NCI-H2029 (cell line): ENCODE measurements around the gene RNU6-9.
A peak's percentile ranks its signal among the peaks of the same experiment; 100 is the strongest.
"Not testable (repeated sequence)": the region's sequence is repeated elsewhere in the genome, so short reads cannot be mapped to it uniquely, and the experiment has no call there.

Experiments used
- DNase-seq: peaks from one replicate; lab custom pipeline; 2025; lab: John Stamatoyannopoulos, UW

Gene RNU6-9

DNA sequence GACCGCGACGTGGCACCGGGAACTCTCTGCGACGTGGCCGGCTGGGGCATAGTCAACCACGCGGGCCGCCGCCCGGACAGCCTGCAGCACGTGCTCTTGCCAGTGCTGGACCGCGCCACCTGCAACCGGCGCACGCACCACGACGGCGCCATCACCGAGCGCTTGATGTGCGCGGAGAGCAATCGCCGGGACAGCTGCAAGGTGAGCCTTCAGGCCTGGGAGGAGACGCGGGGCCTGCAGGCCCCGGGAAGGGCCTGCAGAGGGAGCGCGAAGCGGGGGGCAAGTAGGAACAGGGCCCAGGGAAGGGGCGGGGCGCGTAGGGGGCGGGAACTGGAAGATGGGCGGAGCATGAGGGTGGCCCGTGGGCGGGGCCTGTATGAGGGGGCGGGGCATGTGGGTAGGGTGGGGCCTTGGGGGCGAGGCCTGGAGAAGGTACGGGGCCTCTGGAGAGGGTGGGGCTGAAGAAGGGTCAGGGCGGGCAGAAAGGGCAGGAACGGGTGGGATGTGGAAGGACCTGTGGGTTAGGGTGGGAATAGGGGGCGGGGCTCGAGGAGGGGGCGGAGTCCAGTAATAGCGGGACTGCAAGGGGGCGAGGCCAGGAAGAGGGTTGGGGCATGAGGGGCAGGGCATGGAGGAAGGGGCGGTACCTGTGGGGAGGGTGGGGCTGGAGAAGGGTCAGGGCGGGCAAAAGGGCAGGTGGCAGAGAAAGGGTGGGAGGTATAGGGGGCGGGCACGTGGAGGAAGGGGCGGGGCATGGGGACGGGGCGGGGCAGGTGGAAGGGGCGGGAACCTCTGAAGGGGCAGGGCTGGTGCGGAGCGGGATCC, 31.3 kb upstream of the RNU6-9 start:
- DNase-seq = peak; percentile 90

GRCh38 chr19:862581-863314, 30.5 kb upstream of the RNU6-9 start:
- peak; percentile 82 for DNase-seq

- DNase-seq = no peak
These were observed 30.0 kb upstream of the RNU6-9 start for GRCh38 chr19:863315-863620.

DNA sequence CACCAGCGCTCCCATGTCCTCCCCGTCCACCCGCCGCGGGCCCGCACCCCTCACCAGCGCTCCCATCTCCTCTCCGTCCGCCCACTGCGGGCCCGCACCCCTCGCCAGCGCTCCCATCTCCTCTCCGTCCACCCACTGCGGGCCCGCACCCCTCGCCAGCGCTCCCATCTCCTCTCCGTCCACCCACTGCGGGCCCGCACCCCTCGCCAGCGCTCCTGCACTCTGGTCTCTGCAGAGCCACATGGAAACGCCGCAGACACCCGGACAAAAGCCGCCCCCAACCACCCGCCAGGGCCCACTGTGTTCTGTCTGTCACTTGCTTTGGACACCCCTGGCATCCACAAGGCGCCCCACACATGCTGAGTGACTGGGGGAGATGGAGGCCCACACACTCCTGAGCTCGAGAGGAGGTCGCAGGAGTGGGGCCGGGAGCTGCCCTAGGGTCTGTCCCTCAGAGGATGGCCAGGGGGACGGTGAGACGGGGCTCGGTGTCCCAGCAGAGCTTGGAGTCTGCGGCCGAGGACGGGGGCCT, 26.4 kb upstream of the RNU6-9 start:
- DNase-seq = no peak

GRCh38 chr19:867301-867793, 25.9 kb upstream of the RNU6-9 start:
- no peak for DNase-seq

DNA sequence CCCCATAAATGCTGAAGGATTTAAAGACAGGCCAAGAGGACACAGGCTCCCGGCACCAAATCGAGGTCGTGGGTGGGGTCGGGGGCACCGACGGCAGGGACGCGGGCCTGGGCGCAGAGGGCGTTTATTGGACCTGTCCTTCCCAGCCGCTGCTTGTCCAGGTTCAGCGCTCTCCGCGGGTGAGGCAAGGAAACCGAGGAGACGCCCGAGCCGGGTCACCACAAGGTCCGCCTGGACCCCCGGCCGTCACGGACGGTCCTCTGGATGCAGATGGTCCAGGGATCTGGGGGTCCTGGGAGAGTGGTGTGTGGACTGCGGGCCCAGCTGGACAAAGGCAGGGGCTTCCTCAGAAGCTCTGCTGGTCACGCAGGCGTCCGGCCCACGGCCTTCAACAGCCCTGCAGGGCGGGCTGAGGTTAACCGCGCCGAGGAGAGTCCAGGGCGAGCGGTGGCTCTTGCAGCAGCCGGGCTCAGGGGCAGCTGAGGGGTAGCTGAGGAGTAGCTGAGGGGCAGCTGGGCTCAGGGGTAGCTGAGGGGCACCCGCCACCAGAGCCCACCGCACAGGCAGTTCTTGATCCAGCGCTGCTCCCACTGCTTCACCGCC, 25.3 kb upstream of the RNU6-9 start:
- DNase-seq = no peak

GRCh38 chr19:868458-869244, 24.6 kb upstream of the RNU6-9 start:
- no peak for DNase-seq

DNA sequence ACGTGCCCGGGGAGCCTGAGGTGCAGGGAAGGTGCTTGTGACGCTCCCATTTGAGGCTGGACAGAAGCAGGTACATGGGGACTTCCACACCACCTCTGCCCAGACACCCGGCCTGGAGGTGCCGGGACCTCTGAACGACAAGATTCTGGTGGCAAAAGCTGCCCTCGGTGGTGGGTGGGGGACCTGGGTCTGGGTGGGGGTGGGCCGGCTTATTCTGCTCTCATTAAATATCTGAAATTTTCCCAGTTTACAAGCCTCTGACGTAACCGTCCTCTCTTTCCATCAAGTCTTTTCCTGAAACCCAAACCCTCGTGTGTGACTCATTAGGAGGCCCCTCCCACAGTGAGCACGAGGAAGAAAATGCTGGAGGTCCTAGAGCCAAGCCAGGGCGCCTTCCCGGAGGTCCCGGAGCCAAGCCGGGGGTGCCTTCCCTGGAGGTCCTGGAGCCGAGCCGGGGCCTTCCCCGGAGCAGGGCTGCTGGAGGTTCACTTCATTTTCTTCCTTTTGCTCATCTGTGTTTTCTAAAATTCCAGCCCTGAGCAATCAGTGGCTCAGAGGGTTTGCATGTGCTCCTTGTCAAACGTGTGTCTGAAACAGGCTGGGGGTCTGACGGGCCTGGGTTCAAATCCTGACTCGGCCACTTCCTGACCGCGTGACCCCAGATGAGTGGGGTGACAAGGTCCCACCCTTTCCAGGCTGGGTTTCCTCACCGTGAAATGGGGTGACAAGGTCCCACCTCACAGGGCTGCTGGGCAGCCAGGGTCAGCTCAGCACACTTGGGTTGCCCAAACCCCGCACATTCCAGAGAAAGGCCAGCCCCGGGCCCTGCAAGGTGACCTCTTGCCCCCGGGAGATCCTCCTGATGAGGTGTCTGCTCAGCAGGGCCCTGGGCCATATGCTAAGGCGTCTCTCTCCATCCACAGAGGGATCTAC, 23.8 kb upstream of the RNU6-9 start:
- DNase-seq = peak; percentile 12

DNA sequence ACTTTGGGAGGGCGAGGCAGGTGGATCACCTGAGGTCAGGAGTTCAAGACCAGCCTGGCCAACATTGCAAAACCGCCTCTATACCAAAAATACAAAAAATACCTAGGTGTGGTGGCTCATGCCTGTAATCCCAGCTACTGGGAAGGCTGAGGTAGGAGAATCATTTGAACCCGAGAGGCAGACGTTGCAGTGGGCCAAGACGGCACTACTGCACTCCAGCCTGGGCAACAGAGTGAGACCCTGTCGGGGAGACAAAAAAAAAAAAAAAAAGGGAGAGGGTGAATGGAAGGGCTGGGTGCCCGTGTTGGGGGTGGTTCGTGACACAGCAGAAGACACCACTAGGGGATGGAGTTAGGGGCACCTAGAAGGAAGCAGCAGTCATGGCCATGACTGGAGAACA, 23.0 kb upstream of the RNU6-9 start:
- no peak for DNase-seq

DNA sequence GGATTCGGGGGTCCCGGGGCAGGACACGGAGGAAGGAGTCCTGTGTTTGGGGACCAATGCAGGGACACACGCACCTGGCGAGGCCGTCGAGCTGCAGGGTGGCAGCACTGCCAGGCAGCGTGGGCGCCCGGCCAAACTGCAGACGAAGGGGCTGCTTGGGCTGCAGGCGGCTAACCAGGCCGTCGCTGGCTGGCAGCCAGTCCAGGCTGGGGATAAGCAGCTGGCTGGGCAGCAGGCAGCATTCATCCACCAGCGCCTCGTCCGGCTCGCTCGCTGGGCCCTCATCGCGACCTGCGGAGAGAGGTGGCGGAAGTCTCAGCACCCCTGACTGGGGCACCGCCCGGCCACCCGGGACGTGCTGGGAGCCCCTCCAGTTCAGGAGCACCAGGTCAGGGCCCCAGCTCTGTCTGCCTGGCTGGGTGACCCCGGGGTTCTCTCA, 22.3 kb upstream of the RNU6-9 start:
- peak; percentile 93 for DNase-seq

- no peak for DNase-seq
These were observed 21.6 kb upstream of the RNU6-9 start for GRCh38 chr19:871446-872265.

GRCh38 chr19:872266-872951, 20.9 kb upstream of the RNU6-9 start:
- DNase-seq = peak; percentile 74

DNA sequence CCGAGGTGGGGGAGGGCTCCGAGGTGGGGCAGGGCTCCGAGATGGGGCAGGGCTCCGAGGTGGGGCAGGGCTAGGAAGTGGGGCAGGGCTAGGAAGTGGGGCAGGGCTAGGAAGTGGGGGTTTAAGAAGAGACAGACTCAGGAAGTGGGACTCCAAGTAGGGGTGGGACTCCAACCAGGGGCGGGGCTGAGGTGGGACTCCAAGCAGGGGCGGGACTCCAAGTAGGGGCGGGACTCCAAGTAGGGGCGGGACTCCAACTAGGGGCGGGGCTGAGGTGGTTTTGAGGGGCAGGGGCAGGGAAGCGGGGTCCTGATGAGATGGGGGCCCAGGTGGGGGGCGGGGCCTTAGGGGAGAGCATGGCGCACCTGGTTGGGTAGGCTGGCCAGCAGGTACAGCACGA, 20.2 kb upstream of the RNU6-9 start:
- DNase-seq = peak; percentile 25

DNA sequence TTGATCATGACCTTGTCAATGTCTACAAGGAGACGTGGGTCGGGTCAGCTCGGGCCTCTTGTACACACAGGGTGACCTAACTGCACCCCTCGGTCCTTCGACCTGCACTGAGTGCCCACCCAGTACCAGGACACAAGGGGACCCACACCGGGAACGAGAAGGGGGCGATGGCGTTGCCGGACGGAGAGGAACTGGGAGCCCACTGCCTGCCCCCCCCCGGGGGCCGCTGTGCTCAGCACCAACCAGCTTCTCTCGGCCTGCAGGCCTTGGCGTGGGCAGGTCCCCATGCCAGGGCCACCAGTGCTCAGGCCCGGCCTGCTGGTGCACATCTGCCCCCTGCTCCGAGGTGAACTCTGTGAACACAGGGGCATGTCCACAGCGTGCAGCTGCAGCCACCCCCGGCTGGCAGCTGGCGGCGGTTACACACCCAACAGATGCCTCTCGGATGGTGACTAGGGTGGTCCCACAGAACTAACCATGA, 19.7 kb upstream of the RNU6-9 start:
- DNase-seq = no peak

DNA sequence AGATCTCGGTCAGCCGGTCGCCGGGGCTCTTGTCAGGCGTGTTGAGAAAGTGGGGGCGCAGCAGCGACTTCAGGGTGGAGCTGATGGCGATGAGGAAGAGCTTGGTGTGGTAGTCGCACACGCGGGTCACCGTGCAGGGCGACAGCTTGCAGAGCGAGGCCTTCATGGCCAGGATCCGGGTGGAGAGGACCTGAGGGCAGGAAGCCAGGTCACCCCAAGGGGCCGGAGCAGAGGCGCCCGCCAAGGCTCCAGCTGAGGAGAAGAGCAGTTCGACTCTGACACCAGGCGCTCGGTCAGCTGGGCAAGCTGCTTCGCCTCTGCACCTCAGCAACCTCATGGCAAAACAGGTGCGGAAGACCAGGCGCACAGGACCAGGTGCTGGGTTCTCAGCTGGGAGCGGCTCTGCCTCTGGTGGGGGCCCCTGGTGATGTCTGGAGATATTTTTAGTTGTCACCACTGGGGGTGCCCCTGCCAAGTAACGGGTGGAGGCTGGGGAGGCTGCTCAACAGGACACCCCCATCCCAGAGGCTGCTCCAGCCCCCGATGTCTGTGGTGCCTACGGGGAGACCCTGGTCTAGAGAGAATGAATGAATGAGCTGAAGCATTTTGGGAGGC, 17.9 kb upstream of the RNU6-9 start:
- no peak for DNase-seq

DNA sequence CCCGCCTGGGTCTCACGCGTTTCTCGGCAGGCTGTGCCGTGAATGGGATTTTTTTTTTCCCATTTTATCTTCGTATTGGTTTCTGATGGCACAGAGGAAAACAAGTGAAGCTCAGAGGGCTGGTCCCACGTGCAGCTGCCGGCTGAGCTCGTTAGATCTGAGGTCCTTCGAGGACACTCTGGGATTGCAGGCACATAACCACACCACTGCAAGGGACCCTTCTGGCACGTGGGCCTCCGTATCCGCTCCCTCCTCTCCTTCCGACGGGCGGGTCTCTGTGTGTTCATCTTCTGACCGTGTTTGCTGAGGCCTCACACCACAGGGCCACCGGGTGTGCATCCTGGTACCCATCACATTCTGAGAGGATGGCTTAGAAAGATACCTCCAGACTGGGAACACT, 17.2 kb upstream of the RNU6-9 start:
- no peak for DNase-seq

GRCh38 chr19:876780-877314, 16.4 kb upstream of the RNU6-9 start:
- no peak for DNase-seq

DNA sequence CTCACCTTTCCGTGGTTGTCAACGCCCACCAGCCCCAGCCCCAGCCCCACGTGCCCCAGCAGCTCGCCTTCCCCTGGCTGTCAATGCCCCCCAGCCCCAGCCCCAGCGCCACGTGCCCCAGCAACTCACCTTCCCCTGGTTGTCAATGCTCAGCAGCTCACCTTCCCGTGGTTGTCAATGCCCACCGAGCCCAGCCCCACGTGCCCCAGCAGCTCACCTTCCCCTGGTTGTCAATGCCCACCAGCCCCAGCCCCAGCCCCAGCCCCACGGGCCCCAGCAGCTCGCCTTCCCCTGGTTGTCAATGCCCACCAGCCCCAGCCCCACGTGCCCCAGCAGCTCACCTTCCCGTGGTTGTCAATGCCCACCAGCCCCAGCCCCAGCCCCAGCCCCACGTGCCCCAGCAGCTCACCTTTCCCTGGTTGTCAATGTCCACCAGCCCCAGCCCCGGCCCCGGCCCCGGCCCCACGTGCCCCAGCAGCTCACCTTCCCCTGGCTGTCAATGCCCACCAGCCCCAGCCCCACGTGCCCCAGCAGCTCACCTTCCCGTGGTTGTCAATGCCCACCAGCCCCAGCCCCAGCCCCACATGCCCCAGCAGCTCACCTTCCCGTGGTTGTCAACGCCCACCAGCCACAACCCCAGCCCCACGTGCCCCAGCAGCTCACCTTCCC, 15.2 kb upstream of the RNU6-9 start:
- not testable (repeated sequence) for DNase-seq
